HepG2 (cell line): ENCODE measurements around the gene POGK. TPM values are rescaled to one million over a fixed set of nuclear protein-coding genes. Genes with fewer than 3 reads are reported as not detected.

Source experiments
- CHCHD3 ChIP-seq: sonication (generic); formaldehyde crosslinking; IDR thresholded peaks from 2 replicates; pipeline ENCODE4 v1.8.0; 2022; ENCODE audit warnings: mild to moderate bottlenecking, missing genetic modification reagents, moderate library complexity
- CREB1 ChIP-seq, 2 experiments: fragments of 450-650 bp in 1 of 2; IDR thresholded peaks; 2 replicates each; pipeline ENCODE4 v1.6.1; 2016 to 2017; ENCODE audit warnings: control low read depth in 1 of 2, mild to moderate bottlenecking in 1 of 2, missing compliant biosample characterization in 1 of 2, missing genetic modification characterization in 1 of 2
- EHMT2 ChIP-seq: fragments of 200-600 bp; sonication (generic); IDR thresholded peaks from 2 replicates; pipeline ENCODE4 v1.7.0; 2017; ENCODE audit warnings: antibody characterized with exemption, low read depth, low read length, borderline replicate concordance
- EZH2 ChIP-seq: conservative IDR thresholded peaks from 2 replicates; pipeline ENCODE4 v1.6.1; 2012; ENCODE audit warnings: mild to moderate bottlenecking, low read depth, low read length, moderate library complexity
- HOXA7 ChIP-seq: sonication (generic); formaldehyde crosslinking; IDR thresholded peaks from 2 replicates; pipeline ENCODE4 v1.8.1; 2022; ENCODE audit warnings: mild to moderate bottlenecking, missing genetic modification reagents, moderate library complexity
- KLF16 ChIP-seq, 2 experiments: sonication (generic) in 1 of 2; formaldehyde crosslinking in 1 of 2; IDR thresholded peaks; 2 replicates each; pipeline versions ENCODE4 v1.6.1 to v1.8.0; 2016 to 2023; ENCODE audit warnings: missing genetic modification reagents in 2 of 2, missing compliant biosample characterization in 1 of 2
- KLF6 ChIP-seq: IDR thresholded peaks from 2 replicates; pipeline ENCODE4 v1.8.0; 2016; ENCODE audit warnings: missing biosample characterization, missing genetic modification reagents
- MAZ ChIP-seq, 2 experiments: sonication (generic) in 1 of 2; formaldehyde crosslinking in 1 of 2; IDR thresholded peaks; 2 replicates each; pipeline versions ENCODE4 v1.5.0 to v1.6.1; 2012 to 2020; ENCODE audit warnings: low read depth in 2 of 2, mild to moderate bottlenecking in 2 of 2, borderline replicate concordance in 1 of 2, improper control_type of control experiment in 1 of 2, low read length in 1 of 2, missing genetic modification reagents in 1 of 2, moderate library complexity in 1 of 2
- MXD4 ChIP-seq: IDR thresholded peaks from 2 replicates; pipeline ENCODE4 v1.6.1; 2016; ENCODE audit warnings: mild to moderate bottlenecking, missing biosample characterization, missing genetic modification reagents
- NCOR1 ChIP-seq: fragments of 200-600 bp; sonication (generic); IDR thresholded peaks from 2 replicates; pipeline ENCODE4 v1.7.0; 2017; ENCODE audit warnings: antibody characterized with exemption, low read length, borderline replicate concordance
- RAD21 ChIP-seq: fragments of 450-650 bp; formaldehyde crosslinking; IDR thresholded peaks from 2 replicates; pipeline ENCODE4 v1.5.0; 2020; ENCODE audit warnings: mild to moderate bottlenecking
- SETDB1 ChIP-seq: sonication (generic); formaldehyde crosslinking; IDR thresholded peaks from 2 replicates; pipeline ENCODE4 v1.5.1; 2020; ENCODE audit warnings: missing genetic modification reagents, mild to moderate bottlenecking, borderline replicate concordance
- TAF15 ChIP-seq: fragments of 200-400 bp; formaldehyde crosslinking; IDR thresholded peaks from one replicate; pipeline ENCODE4 v1.6.1; 2018; ENCODE audit warnings: mild to moderate bottlenecking, low read depth, low read length; ENCODE audit not compliant: poor library complexity, severe bottlenecking
- TEAD2 ChIP-seq: sonication (generic); formaldehyde crosslinking; IDR thresholded peaks from 2 replicates; pipeline ENCODE4 v1.9.0; 2021; ENCODE audit warnings: missing genetic modification reagents
- ZBTB43 ChIP-seq: sonication (generic); formaldehyde crosslinking; conservative IDR thresholded peaks from 2 replicates; pipeline ENCODE4 v1.4.0; 2020; ENCODE audit warnings: missing genetic modification reagents
- ZNF260 ChIP-seq: sonication (generic); formaldehyde crosslinking; IDR thresholded peaks from 2 replicates; pipeline ENCODE4 v1.4.0; 2020; ENCODE audit warnings: missing genetic modification reagents, low read depth, mild to moderate bottlenecking, borderline replicate concordance
- ZNF350 ChIP-seq: sonication (generic); formaldehyde crosslinking; IDR thresholded peaks from 2 replicates; pipeline ENCODE4 v1.4.0; 2020; ENCODE audit warnings: mild to moderate bottlenecking, low read depth, missing genetic modification reagents, borderline replicate concordance
- ZNF446 ChIP-seq: sonication (generic); formaldehyde crosslinking; IDR thresholded peaks from 2 replicates; pipeline ENCODE4 v1.5.0; 2020; ENCODE audit warnings: mild to moderate bottlenecking, missing genetic modification reagents
- ZNF460 ChIP-seq: sonication (generic); formaldehyde crosslinking; IDR thresholded peaks from 2 replicates; pipeline ENCODE4 v1.5.1; 2020; ENCODE audit warnings: missing genetic modification reagents, mild to moderate bottlenecking, borderline replicate concordance
- ZNF512 ChIP-seq: sonication (generic); formaldehyde crosslinking; IDR thresholded peaks from 2 replicates; pipeline ENCODE4 v1.4.0; 2020; ENCODE audit warnings: mild to moderate bottlenecking, missing genetic modification reagents
- ZNF557 ChIP-seq: sonication (generic); formaldehyde crosslinking; IDR thresholded peaks from 2 replicates; pipeline ENCODE4 v1.4.0; 2020; ENCODE audit warnings: missing genetic modification reagents
- ZNF598 ChIP-seq: sonication (generic); formaldehyde crosslinking; IDR thresholded peaks from 2 replicates; pipeline ENCODE4 v1.5.1; 2020; ENCODE audit warnings: mild to moderate bottlenecking, missing genetic modification reagents, borderline replicate concordance
- ZNF678 ChIP-seq: sonication (generic); formaldehyde crosslinking; IDR thresholded peaks from 2 replicates; pipeline ENCODE4 v1.4.0; 2020; ENCODE audit warnings: mild to moderate bottlenecking, missing genetic modification reagents
- polyA plus RNA-seq, 8 experiments: library from polyadenylated mRNA; depleted of rRNA in 3 of 8; stranded (reverse) in 7 of 8; unstranded in 1 of 8; fragments of >200 nt; fragmentation: Illumina TruSeq in 4 of 8; extraction: Trizol in 4 of 8; gene quantifications; 2 replicates each; pipeline versions ENCODE4 v1.2.1 to v1.2.3, GENCODE V29; 2011 to 2016; ENCODE audit warnings: low read depth in 4 of 8, missing spikeins in 1 of 8, mixed read lengths in 1 of 8; ENCODE audit not compliant: insufficient read depth in 1 of 8
- total RNA-seq, 5 experiments: library from RNA; depleted of rRNA; stranded (reverse); fragments of >200 nt; fragmentation: Illumina TruSeq; extraction: Trizol; gene quantifications; 2 replicates each; pipeline ENCODE4 v1.2.3, GENCODE V29; 2016; ENCODE audit warnings: low read depth in 1 of 5
- TF ChIP-seq, protein P1 (sequence below): IDR thresholded peaks from 2 replicates; pipeline ENCODE4 v1.6.1; 2016

Gene POGK
- total and polyA plus RNA-seq, 2 of the 13 experiments (the other 11 are each of a cell fraction or from before 2014, with no cell fraction given) = 4.8 to 16.2 TPM

GRCh38 chr1:166838766-166839599 lies at the start of gene POGK (continued):
- TF ChIP-seq TEAD2 (CRISPR knock-in tag) (peak; percentile 96), CHCHD3 (CRISPR knock-in tag) (0 out of 2 replicates have a peak, but pooled peaks have one; percentile 32), SETDB1 (CRISPR knock-in tag) (no peak), ZBTB43 (CRISPR knock-in tag) (peak; percentile 80), ZNF598 (CRISPR knock-in tag) (peak; percentile 95; the same call in 1 of the 2 replicates), KLF16 (CRISPR knock-in tag; IDR thresholded peaks at IDR 0.05) (peak in 1 of 2 experiments; percentile 84; a peak in 2 of 4 replicates), MAZ (IDR thresholded peaks at IDR 0.05; ENCODE audit: borderline replicate concordance, low read depth, low read length) (peak; percentile 77), MAZ (CRISPR knock-in tag; IDR thresholded peaks at IDR 0.05; ENCODE audit: low read depth) (peak; percentile 91), EZH2 (no peak), ZNF446 (CRISPR knock-in tag) (peak; percentile 84), ZNF260 (CRISPR knock-in tag) (no peak), ZNF512 (CRISPR knock-in tag) (no peak), HOXA7 (CRISPR knock-in tag) (no peak), KLF6 (CRISPR knock-in tag) (peak; percentile 95), RAD21 (CRISPR knock-in tag) (peak; percentile 24; the same call in 1 of the 2 replicates), TAF15 (no peak), ZNF350 (peak; percentile 74), MXD4 (CRISPR knock-in tag) (peak; percentile 74; the same call in 1 of the 2 replicates), ZNF557 (CRISPR knock-in tag) (peak; percentile 92), NCOR1 (no peak), ZNF460 (no peak), CREB1 (IDR thresholded peaks at IDR 0.05) (no peak), CREB1 (CRISPR knock-in tag; IDR thresholded peaks at IDR 0.05) (no peak), ZNF678 (CRISPR knock-in tag) (no peak; the same call in 1 of the 2 replicates), EHMT2 (no peak)
- TF ChIP-seq, protein P1, sequence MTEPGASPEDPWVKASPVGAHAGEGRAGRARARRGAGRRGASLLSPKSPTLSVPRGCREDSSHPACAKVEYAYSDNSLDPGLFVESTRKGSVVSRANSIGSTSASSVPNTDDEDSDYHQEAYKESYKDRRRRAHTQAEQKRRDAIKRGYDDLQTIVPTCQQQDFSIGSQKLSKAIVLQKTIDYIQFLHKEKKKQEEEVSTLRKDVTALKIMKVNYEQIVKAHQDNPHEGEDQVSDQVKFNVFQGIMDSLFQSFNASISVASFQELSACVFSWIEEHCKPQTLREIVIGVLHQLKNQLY = peak; percentile 59; the same call in 1 of the 2 replicates
